Astrocyte of the spinal cord (primary cell): ENCODE data around the gene AKIRIN2.

Experiments
- DNase-seq: peaks from one replicate; pipeline ENCODE4 v3.0.0; 2011; ENCODE audit warnings: low read depth, low spot score
- H3K4me3 ChIP-seq: 2 replicates; pipeline ENCODE4 v1.5.1; 2011; ENCODE audit warnings: low read depth, mild to moderate bottlenecking, low read length, moderate library complexity
- in situ Hi-C: cut with HindIII; loops from 2 replicates; pipeline ENCODE4 v1.10.0; 2017; ENCODE audit warnings: low sequenced_read_pairs
- TF ChIP-seq, protein P1 (sequence below): IDR thresholded peaks from 2 replicates; pipeline ENCODE4 v1.5.1; 2012; ENCODE audit warnings: low read depth, mild to moderate bottlenecking, low read length, inconsistent platforms

The AKIRIN2 gene

GRCh38 chr6:87636315-87636714 lies 65.7 kb downstream of the AKIRIN2 start:
- in situ Hi-C loops, result no loop called here
- TF ChIP-seq, protein P1, sequence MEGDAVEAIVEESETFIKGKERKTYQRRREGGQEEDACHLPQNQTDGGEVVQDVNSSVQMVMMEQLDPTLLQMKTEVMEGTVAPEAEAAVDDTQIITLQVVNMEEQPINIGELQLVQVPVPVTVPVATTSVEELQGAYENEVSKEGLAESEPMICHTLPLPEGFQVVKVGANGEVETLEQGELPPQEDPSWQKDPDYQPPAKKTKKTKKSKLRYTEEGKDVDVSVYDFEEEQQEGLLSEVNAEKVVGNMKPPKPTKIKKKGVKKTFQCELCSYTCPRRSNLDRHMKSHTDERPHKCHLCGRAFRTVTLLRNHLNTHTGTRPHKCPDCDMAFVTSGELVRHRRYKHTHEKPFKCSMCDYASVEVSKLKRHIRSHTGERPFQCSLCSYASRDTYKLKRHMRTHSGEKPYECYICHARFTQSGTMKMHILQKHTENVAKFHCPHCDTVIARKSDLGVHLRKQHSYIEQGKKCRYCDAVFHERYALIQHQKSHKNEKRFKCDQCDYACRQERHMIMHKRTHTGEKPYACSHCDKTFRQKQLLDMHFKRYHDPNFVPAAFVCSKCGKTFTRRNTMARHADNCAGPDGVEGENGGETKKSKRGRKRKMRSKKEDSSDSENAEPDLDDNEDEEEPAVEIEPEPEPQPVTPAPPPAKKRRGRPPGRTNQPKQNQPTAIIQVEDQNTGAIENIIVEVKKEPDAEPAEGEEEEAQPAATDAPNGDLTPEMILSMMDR, result no peak
- no peak for DNase-seq
- H3K4me3 ChIP-seq, result no peak overlapping the region

DNA sequence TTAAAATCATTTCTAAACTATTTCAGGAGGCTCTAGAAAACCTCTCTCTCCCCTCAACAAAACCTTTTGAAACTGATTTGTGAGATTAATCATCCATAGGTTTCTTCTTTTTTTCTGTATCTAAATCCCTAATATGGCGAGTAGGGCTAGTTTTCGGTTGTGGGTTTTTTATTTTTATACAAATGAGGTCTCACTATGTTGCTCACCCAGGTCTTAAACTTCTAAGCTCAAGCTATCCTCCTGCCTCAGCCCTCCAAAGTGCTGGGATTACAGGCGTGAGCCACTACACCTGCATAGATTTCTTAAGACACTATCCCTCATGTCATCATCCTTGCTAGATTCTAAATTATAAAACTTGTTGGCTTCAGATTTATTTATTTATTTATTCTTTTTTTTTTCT lies 68.2 kb downstream of the AKIRIN2 start:
- H3K4me3 ChIP-seq, result no peak overlapping the region
- TF ChIP-seq, protein P1, result no peak
- in situ Hi-C loops, result no loop called here
- DNase-seq, result no peak

DNA sequence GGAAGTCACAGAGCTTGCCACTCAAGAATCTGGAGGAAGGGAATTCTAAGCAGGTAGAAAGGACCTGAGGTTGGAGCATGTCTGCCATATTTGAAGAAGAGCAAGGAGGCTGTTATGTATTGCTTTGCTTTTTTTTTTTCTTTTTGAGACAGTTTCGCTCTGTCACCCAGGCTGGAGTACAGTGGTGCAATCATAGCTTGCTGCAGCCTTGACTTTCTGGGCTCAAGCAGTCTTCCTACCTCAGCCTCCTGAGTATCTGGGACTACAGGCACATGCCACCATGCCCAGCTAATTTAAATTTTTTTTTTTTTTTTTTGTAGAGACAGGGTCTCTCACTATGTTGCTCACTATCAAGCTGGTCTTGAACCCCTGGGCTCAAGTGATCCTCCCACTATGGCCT lies 71.3 kb downstream of the AKIRIN2 start:
- no peak overlapping the region for H3K4me3 ChIP-seq
- no peak for DNase-seq
- in situ Hi-C loops, result no loop called here
- TF ChIP-seq, protein P1, result no peak

DNA sequence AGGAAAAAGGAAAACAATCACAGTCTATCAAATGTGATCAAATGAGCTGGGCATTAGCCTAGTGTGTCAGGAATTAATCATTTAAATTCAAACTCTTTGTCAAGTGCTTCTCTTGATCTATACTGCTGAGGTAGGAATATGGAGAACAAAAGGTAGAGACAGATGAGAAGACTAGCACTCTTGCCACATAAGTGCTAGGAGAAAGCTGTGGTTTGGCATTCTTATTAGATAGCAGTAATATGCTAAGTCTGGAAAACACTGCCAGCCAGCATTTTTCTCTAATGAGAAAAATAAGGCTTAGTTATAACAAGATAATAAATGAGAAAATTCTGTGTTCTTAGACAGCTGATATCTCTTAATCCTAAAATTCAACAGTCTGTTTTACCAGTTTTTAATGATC lies 73.2 kb downstream of the AKIRIN2 start:
- DNase-seq, result peak; percentile 14
- in situ Hi-C loops, result no loop called here
- H3K4me3 ChIP-seq, result no peak overlapping the region
- TF ChIP-seq, protein P1, result no peak

- TF ChIP-seq, protein P1, result no peak
- in situ Hi-C loops, result no loop called here
- no peak for DNase-seq
- no peak overlapping the region for H3K4me3 ChIP-seq
Measured at GRCh38 chr6:87628424-87628823, 73.6 kb downstream of the AKIRIN2 start.
